GM12874 (cell line): ENCODE results near the gene ALDOA.

Experiments
- CTCF ChIP-seq: IDR thresholded peaks from 2 replicates; pipeline ENCODE4 v1.5.1; 2011; ENCODE audit warnings: low read depth, mild to moderate bottlenecking, control low read depth, low read length, moderate library complexity; ENCODE audit not compliant: insufficient read depth

Gene ALDOA

GRCh38 chr16:30113031-30113710 is 47.6 kb downstream of the ALDOA start, which contains the start of gene GDPD3:
Gene GDPD3 (minus strand): TSS chr16:30113537. CDS start chr16:30113478, 59 bp downstream.
- no peak for TF ChIP-seq CTCF

GRCh38 chr16:30113711-30114333 is 48.3 kb downstream of the ALDOA start:
- TF ChIP-seq CTCF: no peak

DNA sequence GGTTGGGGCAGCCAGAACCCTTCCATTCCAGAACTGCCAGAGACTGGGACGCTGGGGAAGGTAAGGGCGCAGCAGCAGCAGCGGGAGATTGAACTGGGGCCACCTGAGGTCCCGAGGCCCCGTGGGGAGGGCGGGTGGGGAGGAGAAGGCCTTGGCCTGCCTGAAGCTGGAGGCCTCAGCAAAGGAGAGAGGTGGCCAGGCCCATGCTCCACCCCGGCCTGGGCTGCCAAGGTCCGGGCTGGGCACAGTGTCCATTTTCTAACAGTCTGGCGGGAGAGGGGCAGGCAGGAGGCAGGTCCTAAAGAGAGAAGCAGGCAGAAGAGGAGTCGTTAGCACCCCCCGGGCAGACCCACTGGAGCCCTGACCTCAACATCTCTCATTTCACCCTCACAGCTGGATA is 48.9 kb downstream of the ALDOA start:
- TF ChIP-seq CTCF: no peak

DNA sequence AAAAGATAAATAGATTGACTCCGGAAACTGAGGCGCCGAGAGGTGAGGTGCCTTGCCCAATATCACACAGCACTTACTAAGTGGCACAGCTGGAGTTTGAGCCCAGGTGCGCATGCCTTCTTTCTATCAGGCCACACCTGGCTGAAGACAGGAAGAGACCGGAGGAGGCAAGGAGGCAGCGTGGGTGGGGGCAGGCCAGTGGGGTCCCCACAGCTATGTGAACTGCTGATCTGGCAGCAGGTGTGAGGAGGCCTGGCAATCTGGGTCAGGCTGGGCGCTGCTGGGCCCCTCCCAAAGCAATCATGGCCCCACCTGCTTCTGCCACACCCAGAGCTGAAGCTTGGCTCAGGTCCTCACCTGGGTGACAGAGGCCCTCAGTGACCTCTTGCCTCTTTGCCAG is 49.7 kb downstream of the ALDOA start:
- no peak for TF ChIP-seq CTCF

GRCh38 chr16:30116291-30117207 is 51.0 kb downstream of the ALDOA start:
- TF ChIP-seq CTCF: no peak

GRCh38 chr16:30117768-30118167 is 52.2 kb downstream of the ALDOA start:
- no peak for TF ChIP-seq CTCF

DNA sequence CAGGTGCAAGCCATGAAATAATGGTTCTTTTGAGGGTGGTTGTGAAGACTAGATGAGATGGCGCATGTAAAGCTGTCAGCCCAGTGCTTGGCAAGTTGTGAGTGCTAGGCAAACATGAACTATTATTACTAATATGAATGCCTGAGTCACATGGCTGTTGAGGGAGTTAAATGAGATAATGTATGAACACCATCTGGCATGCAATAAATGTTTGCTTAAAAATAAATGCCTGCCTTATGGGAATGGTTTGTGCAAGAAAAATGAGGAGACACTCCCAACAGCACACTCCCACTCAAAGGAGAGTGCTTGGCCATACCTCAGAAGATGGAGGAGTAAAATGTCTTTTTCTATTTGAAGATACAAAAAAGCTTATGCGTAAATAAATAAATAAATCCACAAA is 53.9 kb downstream of the ALDOA start:
- no peak for TF ChIP-seq CTCF
